ENCODE data around the gene NCL. TPM values are rescaled to one million over a fixed set of nuclear protein-coding genes. Genes with fewer than 3 reads are reported as not detected.

NCL gene
- total and polyA plus RNA-seq, 2 of the 13 experiments (the other 11 are each of a cell fraction or from before 2014, with no cell fraction given) = 105 to 779 TPM

GRCh38 chr2:231411831-231412617, 52.3 kb downstream of the NCL start (continued):
- TF ChIP-seq ZHX2 (IDR thresholded peaks at IDR 0.05; ENCODE audit: low read depth) (no peak), ZHX2 (CRISPR knock-in tag; IDR thresholded peaks at IDR 0.05; ENCODE audit: borderline replicate concordance) (no peak), ZNF552 (CRISPR knock-in tag; IDR thresholded peaks at IDR 0.05; ENCODE audit: borderline replicate concordance) (peak; percentile 80), PLRG1 (conservative IDR thresholded peaks at IDR 0.05) (no peak), JUNB (CRISPR knock-in tag; IDR thresholded peaks at IDR 0.05; ENCODE audit: borderline replicate concordance) (no peak), ZSCAN20 (CRISPR knock-in tag; IDR thresholded peaks at IDR 0.05; ENCODE audit: borderline replicate concordance) (no peak), ARID4A (CRISPR knock-in tag; IDR thresholded peaks at IDR 0.05; ENCODE audit: borderline replicate concordance) (peak; percentile 66; the same call in 1 of the 2 replicates), HOXA5 (CRISPR knock-in tag; IDR thresholded peaks at IDR 0.05) (no peak), AKNA (CRISPR knock-in tag; IDR thresholded peaks at IDR 0.05; ENCODE audit: borderline replicate concordance) (no peak), HNF4A (CRISPR knock-in tag; IDR thresholded peaks at IDR 0.05) (0 out of 2 replicates have a peak, but pooled peaks have one; percentile 8), PTBP1 (IDR thresholded peaks at IDR 0.05; ENCODE audit: low read depth, low read length, poor library complexity, severe bottlenecking) (no peak), REXO4 (CRISPR knock-in tag; IDR thresholded peaks at IDR 0.05; ENCODE audit: borderline replicate concordance) (no peak), RFX1 (IDR thresholded peaks at IDR 0.05) (no peak), GATAD2A (CRISPR knock-in tag; IDR thresholded peaks at IDR 0.05) (peak; percentile 60)

Measured in HepG2 (cell line).